Activated naive CD8-positive, alpha-beta T cell (primary cell): Measurements from ENCODE around the gene LRRC8A.
A peak's percentile ranks its signal among the peaks of the same experiment; 100 is the strongest.
"Not testable (repeated sequence)": the region's sequence is repeated elsewhere in the genome, so short reads cannot be mapped to it uniquely, and the experiment has no call there.

Experiments
- H3K27ac Mint-ChIP-seq: one replicate; pipeline ENCODE4 v1.8.0; 2021; ENCODE audit warnings: mixed read lengths
- H3K27me3 Mint-ChIP-seq: one replicate; pipeline ENCODE4 v1.8.0; 2021; ENCODE audit warnings: mixed read lengths
- H3K36me3 Mint-ChIP-seq: one replicate; pipeline ENCODE4 v1.8.0; 2021; ENCODE audit warnings: mixed read lengths
- H3K4me1 Mint-ChIP-seq: one replicate; pipeline ENCODE4 v1.8.0; 2021; ENCODE audit warnings: low read depth, mixed read lengths
- H3K4me3 Mint-ChIP-seq: one replicate; pipeline ENCODE4 v1.8.0; 2021; ENCODE audit warnings: mild to moderate bottlenecking, mixed read lengths
- H3K9me3 Mint-ChIP-seq: one replicate; pipeline ENCODE4 v1.8.0; 2021; ENCODE audit warnings: low read depth, mixed read lengths

The LRRC8A gene

DNA sequence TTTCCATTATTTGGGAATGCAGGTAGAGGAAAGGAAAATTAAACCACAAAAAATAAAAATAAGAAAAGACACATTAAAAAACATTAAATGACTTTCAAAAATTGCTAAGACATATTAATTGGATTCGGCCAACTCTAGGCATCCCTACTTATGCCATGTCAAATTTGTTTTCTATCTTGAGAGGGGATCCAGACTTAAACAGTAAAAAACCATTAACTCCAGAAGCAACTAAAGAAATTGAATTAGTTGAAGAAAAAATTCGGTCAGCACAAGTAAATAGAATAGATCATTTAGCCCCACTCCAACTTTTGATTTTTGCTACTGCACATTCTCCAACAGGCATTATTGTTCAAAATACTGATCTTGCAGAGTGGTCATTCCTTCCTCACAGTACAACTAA is 29.3 kb upstream of the LRRC8A start:
- not testable (repeated sequence) for H3K27ac Mint-ChIP-seq, H3K4me1 Mint-ChIP-seq

DNA sequence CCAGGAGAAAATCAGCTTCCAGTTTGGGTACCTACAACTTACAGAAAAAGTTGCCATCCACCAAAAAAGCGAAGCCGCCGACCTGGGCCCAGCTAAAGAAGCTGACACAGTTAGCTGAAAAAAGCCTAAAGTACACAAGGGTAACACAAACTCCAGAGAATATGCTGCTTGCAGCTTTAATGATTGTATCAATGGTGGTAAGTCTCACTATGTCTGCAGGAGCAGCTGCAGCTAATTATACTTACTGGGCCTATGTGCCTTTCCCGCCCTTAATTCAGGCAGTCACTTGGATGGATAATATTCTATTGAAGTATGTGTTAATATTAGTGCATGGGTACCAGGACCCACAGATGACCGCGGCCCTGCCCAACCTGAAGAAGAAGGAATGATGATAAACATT is 27.5 kb upstream of the LRRC8A start:
- H3K4me3 Mint-ChIP-seq, H3K27ac Mint-ChIP-seq, H3K27me3 Mint-ChIP-seq, H3K4me1 Mint-ChIP-seq: not testable (repeated sequence)
- H3K9me3 Mint-ChIP-seq: peaks cover 12% of the 10 kb centered on the region
- H3K36me3 Mint-ChIP-seq: peaks cover 17% of the 10 kb centered on the region

More for the DNA sequence above, 29.3 kb upstream of the LRRC8A start:
- Mint-ChIP-seq H3K36me3 (peaks cover 19% of the 10 kb centered on the region), H3K9me3 (peaks cover 12% of the 10 kb centered on the region)
- not testable (repeated sequence) for H3K27me3 Mint-ChIP-seq, H3K4me3 Mint-ChIP-seq

GRCh38 chr9:128858476-128858875 is 23.5 kb upstream of the LRRC8A start:
- H3K27ac Mint-ChIP-seq, H3K9me3 Mint-ChIP-seq, H3K4me1 Mint-ChIP-seq, H3K4me3 Mint-ChIP-seq, H3K36me3 Mint-ChIP-seq, H3K27me3 Mint-ChIP-seq: not testable (repeated sequence)

DNA sequence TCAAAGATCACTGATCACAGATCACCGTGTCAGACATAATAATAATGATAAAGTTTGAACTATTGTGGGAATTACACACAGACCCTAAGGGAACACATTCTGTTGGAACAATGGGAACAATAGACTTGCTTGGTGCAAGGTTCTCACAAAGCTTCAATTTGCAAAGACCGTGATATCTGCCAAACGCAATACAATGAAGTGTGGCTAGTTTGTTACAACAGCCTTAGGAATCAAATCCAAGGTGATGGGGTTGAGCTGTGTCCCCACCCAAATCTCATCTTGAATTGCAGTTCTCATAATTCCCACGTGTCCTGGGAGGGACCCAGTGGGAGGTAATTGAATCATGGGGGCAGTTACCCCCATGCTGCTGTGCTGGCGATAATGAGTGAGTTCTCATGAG is 21.0 kb upstream of the LRRC8A start:
- Mint-ChIP-seq H3K27ac (no peak overlapping the region), H3K4me3 (no peak overlapping the region), H3K4me1 (peaks cover 5% of the 10 kb centered on the region), H3K36me3 (no peaks in the 10 kb centered on the region), H3K27me3 (no peaks in the 10 kb centered on the region), H3K9me3 (no peaks in the 10 kb centered on the region)

DNA sequence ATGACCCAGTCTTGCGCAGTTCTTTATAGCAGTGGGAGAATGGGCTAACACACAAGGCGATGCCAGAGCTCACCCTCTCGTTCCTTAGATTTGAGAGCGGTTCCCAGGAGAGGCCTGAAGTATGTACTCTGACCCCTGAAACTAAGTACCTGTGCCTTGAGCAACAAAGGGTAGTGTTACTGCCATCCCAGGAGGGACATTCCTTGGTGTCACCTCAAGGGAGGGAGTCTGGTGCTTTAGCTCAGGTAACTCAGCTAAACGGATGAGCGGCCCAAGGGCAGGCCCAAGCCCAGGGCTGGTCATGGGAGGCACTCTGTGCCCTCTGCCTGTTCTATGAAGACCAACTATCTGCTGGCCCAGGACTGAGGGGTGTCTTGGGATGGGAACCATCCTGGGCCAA is 20.4 kb upstream of the LRRC8A start:
- Mint-ChIP-seq H3K9me3 (no peaks in the 10 kb centered on the region), H3K4me1 (peaks cover 5% of the 10 kb centered on the region), H3K36me3 (no peaks in the 10 kb centered on the region), H3K4me3 (no peak overlapping the region), H3K27ac (no peak overlapping the region), H3K27me3 (no peaks in the 10 kb centered on the region)

- H3K4me3 Mint-ChIP-seq: no peak overlapping the region
- H3K27ac Mint-ChIP-seq: no peak overlapping the region
- H3K27me3 Mint-ChIP-seq: no peaks in the 10 kb centered on the region
- peaks cover 5% of the 10 kb centered on the region for H3K4me1 Mint-ChIP-seq
- H3K9me3 Mint-ChIP-seq: no peaks in the 10 kb centered on the region
- H3K36me3 Mint-ChIP-seq: no peaks in the 10 kb centered on the region
These were observed 19.5 kb upstream of the LRRC8A start for GRCh38 chr9:128862401-128862851.

DNA sequence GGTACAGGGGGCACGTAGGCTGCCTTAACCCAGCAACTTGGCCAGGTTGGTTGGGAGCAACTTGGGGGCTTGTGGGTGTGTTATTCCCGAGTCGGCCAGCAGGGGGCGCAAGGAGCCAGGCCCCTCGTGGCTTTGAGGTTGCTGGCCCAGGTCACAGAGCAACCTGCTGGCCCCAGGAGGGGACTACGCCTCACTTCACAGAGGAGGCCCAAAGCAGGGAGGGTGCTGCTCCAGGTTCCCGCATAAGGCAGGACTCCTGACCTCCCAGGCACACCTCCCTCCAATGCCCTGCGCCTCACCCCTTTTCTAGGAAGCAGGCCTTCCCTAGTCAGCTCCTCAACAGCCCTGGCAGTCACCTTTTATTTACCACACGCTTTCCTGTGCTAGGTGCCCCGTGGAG is 18.3 kb upstream of the LRRC8A start:
- Mint-ChIP-seq H3K4me3 (no peak overlapping the region), H3K27ac (no peak overlapping the region), H3K9me3 (no peaks in the 10 kb centered on the region), H3K36me3 (no peaks in the 10 kb centered on the region), H3K27me3 (no peaks in the 10 kb centered on the region), H3K4me1 (peaks cover 5% of the 10 kb centered on the region)

DNA sequence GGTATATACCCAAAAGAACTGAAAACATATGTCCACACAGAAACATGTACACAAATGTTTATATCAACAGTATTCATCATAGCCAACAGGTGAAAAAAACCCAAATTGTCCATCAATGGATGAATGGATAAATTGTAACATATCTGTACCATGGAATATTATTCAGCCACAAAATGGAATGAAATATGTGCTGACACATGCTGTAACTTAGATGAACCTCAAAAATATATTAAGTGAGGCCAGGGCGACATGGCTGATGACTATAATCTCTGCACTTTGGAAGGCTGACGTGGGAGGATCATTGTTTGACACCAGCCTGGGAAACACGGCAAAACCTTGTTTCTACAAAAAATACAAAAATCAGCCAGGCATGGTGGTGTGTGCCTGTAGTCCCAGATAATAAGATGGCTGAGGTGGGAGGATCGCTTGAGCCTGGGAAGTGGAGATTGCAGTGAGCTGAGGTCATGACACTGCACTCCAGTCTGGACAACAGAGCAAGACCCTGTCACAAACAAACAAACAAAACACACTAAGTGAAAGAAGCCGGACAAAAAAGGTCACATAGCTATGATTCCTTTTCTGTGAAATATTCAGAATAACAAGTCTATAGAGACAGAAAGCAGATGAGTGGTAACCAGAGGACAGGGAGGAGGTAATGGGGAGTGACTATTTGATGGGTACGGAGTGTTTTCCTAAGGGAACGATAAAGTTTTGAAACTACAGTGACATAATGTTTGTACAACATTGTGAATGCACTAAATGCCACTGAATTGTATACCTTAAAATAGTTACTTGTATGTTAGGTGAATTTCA is 11.6 kb upstream of the LRRC8A start:
- no peaks in the 10 kb centered on the region for H3K27me3 Mint-ChIP-seq
- H3K9me3 Mint-ChIP-seq: no peaks in the 10 kb centered on the region
- H3K36me3 Mint-ChIP-seq: peaks cover 4% of the 10 kb centered on the region
- H3K4me1 Mint-ChIP-seq: peaks cover 3% of the 10 kb centered on the region
- no peak overlapping the region for H3K27ac Mint-ChIP-seq
- H3K4me3 Mint-ChIP-seq: no peak overlapping the region

- H3K4me1 Mint-ChIP-seq, H3K27me3 Mint-ChIP-seq, H3K36me3 Mint-ChIP-seq, H3K27ac Mint-ChIP-seq, H3K4me3 Mint-ChIP-seq, H3K9me3 Mint-ChIP-seq: not testable (repeated sequence)
These were observed 11.0 kb upstream of the LRRC8A start for GRCh38 chr9:128870941-128871265.

DNA sequence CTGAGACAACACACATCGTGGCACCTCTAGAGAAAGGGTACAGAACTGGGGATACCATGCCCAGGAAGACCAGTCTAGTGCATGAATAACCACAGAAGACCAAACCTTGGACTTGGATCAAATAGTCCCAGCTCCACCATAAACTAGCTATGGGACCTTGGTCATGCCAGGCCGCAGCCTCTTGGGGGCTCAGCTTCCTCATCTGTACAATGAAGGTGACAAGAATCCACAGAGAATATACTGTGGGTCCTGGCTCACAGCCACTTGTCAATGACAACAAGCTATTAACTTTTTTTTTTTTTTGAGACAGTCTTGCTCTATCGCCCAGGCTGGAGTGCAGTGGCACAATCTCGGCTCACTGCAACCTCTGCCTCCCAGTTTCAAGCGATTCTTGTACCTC is 4.1 kb upstream of the LRRC8A start:
- Mint-ChIP-seq H3K36me3 (no peaks in the 10 kb centered on the region), H3K27me3 (no peaks in the 10 kb centered on the region), H3K27ac (no peak overlapping the region), H3K4me1 (peaks cover 23% of the 10 kb centered on the region), H3K9me3 (no peaks in the 10 kb centered on the region), H3K4me3 (no peak overlapping the region)

DNA sequence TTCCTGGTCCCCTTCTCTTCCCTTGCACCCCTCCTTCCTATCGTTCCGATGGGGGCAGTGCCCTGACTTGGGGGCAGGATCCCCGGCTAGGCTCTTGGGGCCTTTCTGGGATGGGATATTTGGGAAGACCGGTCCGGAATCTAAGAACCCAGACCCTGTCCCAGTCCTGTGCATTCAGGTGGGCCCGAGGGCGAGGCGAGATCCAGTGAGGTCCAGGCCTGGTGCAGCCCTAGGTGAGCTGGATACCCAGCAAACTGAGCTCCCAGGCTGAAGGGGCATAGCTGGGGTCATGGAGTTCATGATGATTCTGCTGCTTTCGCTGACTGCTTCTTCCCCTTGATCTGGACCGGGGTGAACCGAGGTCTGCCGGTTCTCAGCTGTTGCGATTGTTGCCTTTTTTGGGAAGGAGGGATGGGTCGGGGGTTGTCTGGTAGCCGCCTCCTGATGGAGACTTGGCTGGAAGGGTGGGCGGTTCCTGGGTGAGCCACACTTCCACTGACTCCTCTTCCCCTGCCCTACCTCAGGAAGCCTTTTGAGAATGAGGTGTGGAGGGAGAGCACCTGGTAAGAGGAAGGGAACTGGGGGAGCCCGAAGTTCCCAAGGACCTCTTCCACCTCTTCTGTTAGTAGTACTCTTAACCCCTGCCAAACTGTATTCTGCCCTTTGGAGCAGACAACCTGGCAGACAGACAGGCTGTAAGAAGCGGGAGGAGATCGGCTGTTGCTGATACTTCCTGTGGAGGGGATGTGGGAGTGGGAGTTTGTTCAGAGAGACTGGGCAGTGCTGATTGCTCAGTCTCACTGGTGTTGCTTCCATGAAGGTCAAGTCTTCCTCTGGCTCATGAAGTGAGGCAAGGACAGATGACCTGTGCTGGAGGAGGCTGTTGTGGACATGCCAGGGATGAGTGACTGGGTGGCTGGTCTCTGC is 1.0 kb downstream of the LRRC8A start:
- H3K4me3 Mint-ChIP-seq: peak overlapping the region; percentile 92
- peak overlapping the region; percentile 90 for H3K27ac Mint-ChIP-seq
- H3K9me3 Mint-ChIP-seq: no peaks in the 10 kb centered on the region
- H3K36me3 Mint-ChIP-seq: no peaks in the 10 kb centered on the region
- peaks cover 56% of the 10 kb centered on the region for H3K4me1 Mint-ChIP-seq
- H3K27me3 Mint-ChIP-seq: no peaks in the 10 kb centered on the region

GRCh38 chr9:128884164-128884563 is 2.2 kb downstream of the LRRC8A start:
- H3K27ac Mint-ChIP-seq: peak overlapping the region; percentile 66
- H3K27me3 Mint-ChIP-seq: no peaks in the 10 kb centered on the region
- H3K4me3 Mint-ChIP-seq: peak overlapping the region; percentile 92
- no peaks in the 10 kb centered on the region for H3K36me3 Mint-ChIP-seq
- peaks cover 60% of the 10 kb centered on the region for H3K4me1 Mint-ChIP-seq
- H3K9me3 Mint-ChIP-seq: no peaks in the 10 kb centered on the region

DNA sequence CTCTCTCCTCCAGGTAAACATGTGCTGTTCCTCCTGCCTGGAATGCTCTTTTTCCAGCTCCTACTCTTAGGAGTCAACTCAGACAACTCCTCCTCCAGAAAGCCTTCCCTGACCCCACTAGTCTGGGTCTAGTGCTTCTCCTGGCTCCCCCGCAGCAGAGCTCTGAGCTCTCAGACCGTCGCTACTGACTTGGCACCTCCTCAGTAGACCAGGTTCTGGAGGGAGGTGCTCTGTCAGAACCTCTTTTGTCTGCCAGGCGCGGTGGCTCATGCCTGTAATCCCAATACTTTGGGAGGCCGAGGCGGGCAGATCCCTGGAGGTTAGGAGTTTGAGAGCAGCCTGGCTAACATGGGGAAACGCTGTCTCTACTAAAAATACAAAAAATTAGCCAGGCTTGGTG is 3.4 kb downstream of the LRRC8A start:
- Mint-ChIP-seq H3K27ac (peak overlapping the region; percentile 76), H3K27me3 (no peaks in the 10 kb centered on the region), H3K36me3 (no peaks in the 10 kb centered on the region), H3K4me3 (peak overlapping the region; percentile 69), H3K9me3 (no peaks in the 10 kb centered on the region), H3K4me1 (peaks cover 54% of the 10 kb centered on the region)

DNA sequence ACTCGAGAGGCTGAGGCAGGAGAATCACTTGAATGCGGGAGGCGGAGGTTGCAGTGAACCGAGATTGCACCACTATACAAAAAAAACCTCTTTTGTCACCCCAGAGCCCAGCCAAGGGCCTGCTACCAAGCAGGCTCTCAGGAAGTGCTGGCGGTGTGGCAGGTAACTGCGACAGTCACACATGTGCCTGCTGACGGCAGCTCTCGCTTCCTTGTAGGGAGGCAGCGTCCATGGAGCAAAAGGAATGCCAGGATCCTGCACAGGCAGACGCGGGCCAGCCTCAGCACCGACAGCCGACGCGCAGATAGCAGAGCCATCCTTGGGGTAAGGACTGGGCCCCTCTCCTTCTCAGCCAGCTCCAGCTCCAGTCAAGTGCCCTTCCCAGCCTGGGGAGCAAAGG is 3.9 kb downstream of the LRRC8A start:
- peak overlapping the region; percentile 38 for H3K4me3 Mint-ChIP-seq
- no peaks in the 10 kb centered on the region for H3K9me3 Mint-ChIP-seq
- peaks cover 51% of the 10 kb centered on the region for H3K4me1 Mint-ChIP-seq
- no peaks in the 10 kb centered on the region for H3K36me3 Mint-ChIP-seq
- peak overlapping the region; percentile 76 for H3K27ac Mint-ChIP-seq
- H3K27me3 Mint-ChIP-seq: no peaks in the 10 kb centered on the region

DNA sequence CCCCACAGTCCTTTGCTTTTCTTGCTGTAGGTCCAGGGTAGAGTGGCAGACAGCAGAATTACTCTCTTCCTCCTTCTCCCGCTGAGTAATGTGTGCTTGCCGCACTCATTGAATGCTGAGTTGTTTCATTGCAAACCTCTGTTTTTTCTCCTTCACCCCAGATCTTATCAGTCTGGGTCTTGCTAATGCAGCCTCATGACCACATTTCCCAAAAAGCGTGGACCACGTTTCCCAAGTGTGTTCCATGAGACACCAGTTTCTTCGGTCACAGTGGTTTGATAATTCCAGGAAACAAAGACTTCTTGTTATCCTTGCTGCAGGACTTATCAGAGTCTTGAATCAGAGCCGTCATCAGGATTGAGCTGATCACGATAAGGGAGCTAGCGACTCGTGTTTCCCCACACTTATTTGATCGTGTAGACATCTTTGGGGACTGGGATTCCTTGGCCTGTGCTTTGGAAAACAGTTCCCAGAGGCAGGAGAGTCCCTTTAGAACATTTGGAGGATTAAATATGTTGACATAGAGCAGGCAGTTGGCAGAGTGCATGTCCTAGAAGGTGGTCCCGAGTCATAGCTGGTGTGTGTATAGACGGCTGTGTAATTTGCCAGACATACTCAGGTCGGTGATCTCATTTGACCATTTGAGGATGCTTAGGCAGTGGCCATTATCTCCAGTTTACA is 4.4 kb downstream of the LRRC8A start:
- Mint-ChIP-seq H3K4me1 (peaks cover 48% of the 10 kb centered on the region), H3K27me3 (no peaks in the 10 kb centered on the region), H3K4me3 (peak overlapping the region; percentile 38), H3K9me3 (no peaks in the 10 kb centered on the region), H3K36me3 (no peaks in the 10 kb centered on the region), H3K27ac (peak overlapping the region; percentile 76)
